H1 (cell line): ENCODE results near the gene NFASC. TPM values are rescaled to one million over a fixed set of nuclear protein-coding genes. Genes with fewer than 3 reads are reported as not detected.

ENCODE experiments used
- CTCF ChIA-PET: fragments of 300-600 bp; sonication (Branson Sonifier 250); formaldehyde crosslinking; loops from one replicate; lab custom pipeline; 2021; ENCODE audit not compliant: partially characterized antibody; lab: Charles Lee
- POLR2A ChIA-PET: fragments of 300-600 bp; sonication (Branson Sonifier 250); formaldehyde crosslinking; loops from one replicate; lab custom pipeline; 2021; ENCODE audit warnings: inconsistent platforms; ENCODE audit not compliant: partially characterized antibody; lab: Charles Lee
- DNase-seq, 2 experiments: peaks; one replicate each; pipeline versions ENCODE4 v3.0.0 to v3.0.0-alpha.2; 2010 to 2022; ENCODE audit warnings: low spot score in 2 of 2, low read depth in 1 of 2, mixed read lengths in 1 of 2
- FAIRE-seq: peaks from 2 replicates; lab custom pipeline; 2011; peaks lifted over from hg19 to GRCh38; lab: Jason Lieb, UNC
- H2AFZ ChIP-seq: 2 replicates; pipeline ENCODE4 v1.8.1; 2012; ENCODE audit warnings: low read length, inconsistent platforms
- H2AK5ac ChIP-seq: 2 replicates; pipeline ENCODE4 v1.6.1; 2013; ENCODE audit warnings: low read depth, low read length
- H2BK120ac ChIP-seq: replicated peaks from 2 replicates; pipeline ENCODE3; 2013; ENCODE audit warnings: low read depth, low read length, inconsistent platforms
- H2BK12ac ChIP-seq: 2 replicates; pipeline ENCODE4 v1.6.1; 2013; ENCODE audit warnings: low read depth, low read length
- H2BK15ac ChIP-seq: 2 replicates; pipeline ENCODE4 v1.6.1; 2013; ENCODE audit warnings: low read length
- H2BK20ac ChIP-seq: 2 replicates; pipeline ENCODE4 v1.6.1; 2013; ENCODE audit warnings: low read length
- H2BK5ac ChIP-seq: 2 replicates; pipeline ENCODE4 v1.6.1; 2013; ENCODE audit warnings: low read depth, low read length
- H3K14ac ChIP-seq: 2 replicates; pipeline ENCODE4 v1.6.1; 2013; ENCODE audit warnings: inconsistent platforms; ENCODE audit not compliant: insufficient read length
- H3K18ac ChIP-seq: 2 replicates; pipeline ENCODE4 v1.6.1; 2013; ENCODE audit warnings: low read length; ENCODE audit errors: extremely low read depth
- H3K23ac ChIP-seq: 2 replicates; pipeline ENCODE4 v1.6.1; 2013; ENCODE audit warnings: inconsistent platforms; ENCODE audit not compliant: insufficient read length
- H3K23me2 ChIP-seq: 2 replicates; pipeline ENCODE4 v1.6.1; 2013; ENCODE audit warnings: low read depth, low read length
- H3K27ac ChIP-seq: 2 replicates; pipeline ENCODE4 v1.6.1; 2011; ENCODE audit warnings: low read depth, low read length, inconsistent platforms
- H3K27me3 ChIP-seq, 4 experiments: replicated peaks in 1 of 4; 1 replicate in 1 of 4; 2 replicates in 3 of 4; pipeline versions ENCODE4 v1.6.1 to v1.8.1; 2011 to 2013; ENCODE audit warnings: low read length in 3 of 4, mild to moderate bottlenecking in 3 of 4, inconsistent platforms in 2 of 4, mixed read lengths in 2 of 4, moderate library complexity in 1 of 4; ENCODE audit not compliant: control insufficient read depth in 3 of 4, insufficient read depth in 3 of 4; ENCODE audit errors: extremely low read depth in 1 of 4
- H3K36me3 ChIP-seq, 4 experiments: 2 replicates each; pipeline versions ENCODE4 v1.6.1 to v1.8.1; 2011 to 2013; ENCODE audit warnings: mild to moderate bottlenecking in 4 of 4, low read length in 3 of 4, moderate library complexity in 2 of 4, control low read depth in 1 of 4, inconsistent platforms in 1 of 4; ENCODE audit not compliant: insufficient read depth in 4 of 4, control insufficient read depth in 2 of 4
- H3K4ac ChIP-seq: replicated peaks from 2 replicates; pipeline ENCODE3; 2013; ENCODE audit warnings: low read length, low read depth, mixed read lengths, inconsistent platforms; ENCODE audit not compliant: insufficient read length
- H3K4me1 ChIP-seq, 4 experiments: replicated peaks in 1 of 4; 1 replicate in 1 of 4; 2 replicates in 3 of 4; pipeline versions ENCODE4 v1.6.1 to v1.8.1; 2011 to 2013; ENCODE audit warnings: low read length in 3 of 4, inconsistent platforms in 2 of 4, mixed read lengths in 1 of 4; ENCODE audit not compliant: insufficient read depth in 4 of 4, control insufficient read depth in 3 of 4
- H3K4me2 ChIP-seq, 2 experiments: 2 replicates each; pipeline versions ENCODE4 v1.6.1 to v1.8.1; 2011 to 2013; ENCODE audit warnings: low read depth in 2 of 2, low read length in 2 of 2, control low read depth in 1 of 2, inconsistent platforms in 1 of 2, mild to moderate bottlenecking in 1 of 2; ENCODE audit not compliant: insufficient read depth in 1 of 2
- H3K4me3 ChIP-seq, 4 experiments: fragments of 200-600, 300-600 bp in 1 of 4; sonication (generic), shearing (Covaris generic), sonication (Bioruptor Twin) in 1 of 4; 2 replicates each; pipeline versions ENCODE4 v1.5.1 to v1.8.1; 2011 to 2016; ENCODE audit warnings: low read length in 4 of 4, low read depth in 3 of 4, control low read depth in 2 of 4, inconsistent platforms in 2 of 4, mild to moderate bottlenecking in 2 of 4, mixed read lengths in 1 of 4, moderate library complexity in 1 of 4; ENCODE audit not compliant: insufficient read depth in 2 of 4; ENCODE audit errors: extremely low read depth in 1 of 4
- H3K56ac ChIP-seq: replicated peaks from 2 replicates; pipeline ENCODE3; 2013; ENCODE audit warnings: low read depth, mild to moderate bottlenecking, mixed read lengths, low read length, inconsistent platforms; ENCODE audit not compliant: insufficient read length
- H3K79me1 ChIP-seq: 2 replicates; pipeline ENCODE4 v1.6.1; 2013; ENCODE audit warnings: low read depth, low read length, control low read depth
- H3K79me2 ChIP-seq, 2 experiments: 2 replicates each; pipeline versions ENCODE4 v1.6.1 to v1.8.1; 2012 to 2013; ENCODE audit warnings: low read length in 2 of 2, mild to moderate bottlenecking in 2 of 2, inconsistent platforms in 1 of 2; ENCODE audit not compliant: insufficient read depth in 2 of 2, control insufficient read depth in 1 of 2
- H3K9ac ChIP-seq, 4 experiments: replicated peaks in 1 of 4; 1 replicate in 1 of 4; 2 replicates in 3 of 4; pipeline versions ENCODE4 v1.6.1 to v1.8.1; 2011 to 2013; ENCODE audit warnings: low read depth in 3 of 4, low read length in 3 of 4, control low read depth in 2 of 4, mild to moderate bottlenecking in 2 of 4, moderate library complexity in 2 of 4, inconsistent platforms in 1 of 4; ENCODE audit errors: extremely low read depth in 1 of 4
- H3K9me3 ChIP-seq, 2 experiments: 2 replicates each; pipeline versions ENCODE4 v1.6.1 to v1.8.1; 2012 to 2013; ENCODE audit warnings: mild to moderate bottlenecking in 2 of 2, moderate library complexity in 2 of 2, control low read depth in 1 of 2, inconsistent platforms in 1 of 2, low read depth in 1 of 2, low read length in 1 of 2, mixed read lengths in 1 of 2; ENCODE audit not compliant: insufficient read depth in 2 of 2
- H4K20me1 ChIP-seq, 2 experiments: replicated peaks in 1 of 2; 2 replicates each; pipeline versions ENCODE3 to v1.8.1; 2011 to 2013; ENCODE audit warnings: inconsistent platforms in 2 of 2, low read length in 2 of 2, mild to moderate bottlenecking in 1 of 2; ENCODE audit not compliant: insufficient read depth in 2 of 2, control insufficient read depth in 1 of 2
- H4K5ac ChIP-seq: 2 replicates; pipeline ENCODE4 v1.6.1; 2013; ENCODE audit warnings: low read length, low read depth, mixed read lengths, inconsistent platforms; ENCODE audit not compliant: insufficient read length
- H4K8ac ChIP-seq: 2 replicates; pipeline ENCODE4 v1.8.0; 2013; ENCODE audit warnings: mild to moderate bottlenecking, moderate library complexity, low read length, inconsistent platforms; ENCODE audit not compliant: insufficient read depth; ENCODE audit errors: extremely low read depth
- H4K91ac ChIP-seq: replicated peaks from 2 replicates; pipeline ENCODE3; 2013; ENCODE audit warnings: low read length, mixed read lengths, inconsistent platforms; ENCODE audit not compliant: insufficient read length
- KDM4A ChIP-seq: IDR thresholded peaks from one replicate; pipeline ENCODE4 v1.7.1; 2012; ENCODE audit warnings: low read depth, mild to moderate bottlenecking, moderate library complexity, low read length, inconsistent platforms; ENCODE audit not compliant: severe bottlenecking
- ZNF274 ChIP-seq: IDR thresholded peaks from 2 replicates; pipeline ENCODE4 v1.7.0; 2012; ENCODE audit warnings: low read length, borderline replicate concordance; ENCODE audit errors: extremely low read depth
- WGBS, 2 experiments: shearing (Covaris generic) in 1 of 2; methylation state at CpG; one replicate each; pipeline versions ENCODE4 v1.1.6 to v1.1.7; 2013 to 2015; ENCODE audit warnings: low lambda C conversion rate in 2 of 2, mixed read lengths in 2 of 2, inconsistent platforms in 1 of 2, low coverage in 1 of 2, missing lambda C conversion rate in 1 of 2; ENCODE audit not compliant: insufficient replicate concordance in 2 of 2, insufficient coverage in 1 of 2, insufficient read length in 1 of 2; ENCODE audit errors: extremely low coverage in 1 of 2, missing lambda C conversion rate in 1 of 2; 5-methylcytosine and 5-hydroxymethylcytosine counted together
- polyA plus RNA-seq, 7 experiments: library from polyadenylated mRNA; depleted of rRNA in 3 of 7; stranded (reverse) in 5 of 7; unstranded in 2 of 7; fragments of >200 nt in 5 of 7; fragments of 200-250 nt in 2 of 7; gene quantifications; 1 replicate in 5 of 7; 2 replicates in 1 of 7; 4 replicates in 1 of 7; pipeline versions ENCODE4 v1.2.1 to v1.2.3, GENCODE V29; 2011 to 2013; ENCODE audit warnings: missing spikeins in 2 of 7, mixed read lengths in 2 of 7
- total RNA-seq: library from RNA; stranded (reverse); fragmentation: NEBNext Ultra II Directional; extraction: Animal tissue kit (Norgen Biotek cat#: 25700); gene quantifications from 2 replicates; pipeline ENCODE4 v1.2.1, GENCODE V29; 2021

The NFASC gene
- total and polyA plus RNA-seq, 2 of the 8 experiments (the other 6 are each of a cell fraction or from before 2014, with no cell fraction given) = 5.0 to 15.2 TPM

- Histone ChIP-seq H2BK15ac (no peak overlapping the region), H3K56ac (no peak overlapping the region), H3K4me2 (no peak overlapping the region), H2BK120ac (no peak overlapping the region), H4K91ac (no peak overlapping the region), H3K9me3 (no peaks in the 10 kb centered on the region), H3K79me2 (no peaks in the 10 kb centered on the region), H2BK20ac (no peak overlapping the region), H3K4me3 (no peak overlapping the region), H3K36me3 (no peaks in the 10 kb centered on the region), H3K4me1 (peaks cover 13 to 27% (median 16%) of the 10 kb centered on the region in 4 experiments), H2BK12ac (no peak overlapping the region), H3K4ac (no peak overlapping the region), H2AFZ (no peak overlapping the region), H3K27ac (no peak overlapping the region), H3K18ac (no peak overlapping the region), H3K27me3 (peaks cover 0 to 25% (median 16%) of the 10 kb centered on the region in 4 experiments; a peak in 5 of 7 replicates), H2AK5ac (no peak overlapping the region), H4K8ac (no peak overlapping the region), H3K9ac (no peak overlapping the region), H2BK5ac (no peak overlapping the region), H3K23me2 (peaks cover 3% of the 10 kb centered on the region; the same call in 1 of the 2 replicates), H3K14ac (no peak overlapping the region), H4K20me1 (peaks cover 2 to 3% of the 10 kb centered on the region in 2 experiments), H3K23ac (no peak overlapping the region), H4K5ac (no peak overlapping the region), H3K79me1 (no peaks in the 10 kb centered on the region)
- WGBS, 2 experiments = 74% methylated on average over 4 of the region's 4 CpGs; no CpG with 5 or more reads in 1 of the 2 experiments
- TF ChIP-seq KDM4A (no peak), ZNF274 (no peak)
- ChIA-PET CTCF (interaction anchor here (0.7 to 38.9 kb wide), 6 partner anchors 15 to 648 kb away, joined by 3 to 1336 read pairs (median 4); no protein-coding TSS in a partner anchor), POLR2A (interaction anchor here (0.8 kb wide), 1 partner anchor 44 kb away, joined by 3 read pairs; no protein-coding TSS in a partner anchor)
- DNase-seq (no peak), FAIRE-seq (no peak)
These were observed 176.2 kb downstream of the NFASC start for GRCh38 chr1:205046870-205047269.
